Neuronal stem cell (in vitro differentiated cells): ENCODE data around the gene CYP20A1.

Source experiments
- DNase-seq: peaks from one replicate; pipeline ENCODE4 v3.0.0-alpha.2; 2013; ENCODE audit warnings: low spot score
- H2AFZ ChIP-seq: one replicate; pipeline ENCODE4 v1.6.1; 2013; ENCODE audit warnings: mild to moderate bottlenecking, low read length, inconsistent platforms
- H2AK5ac ChIP-seq: 2 replicates; pipeline ENCODE4 v1.6.1; 2013; ENCODE audit warnings: low read depth, mild to moderate bottlenecking, inconsistent platforms, low read length, moderate library complexity, mixed read lengths
- H2BK120ac ChIP-seq: 2 replicates; pipeline ENCODE4 v1.6.1; 2013; ENCODE audit warnings: low read depth, mild to moderate bottlenecking, inconsistent platforms, low read length, moderate library complexity, mixed read lengths
- H2BK12ac ChIP-seq: one replicate; pipeline ENCODE4 v1.6.1; 2013; ENCODE audit warnings: low read length, inconsistent platforms
- H2BK15ac ChIP-seq: 2 replicates; pipeline ENCODE4 v1.6.1; 2013; ENCODE audit warnings: mild to moderate bottlenecking, low read length, inconsistent platforms, mixed read lengths
- H2BK5ac ChIP-seq: one replicate; pipeline ENCODE4 v1.6.1; 2013; ENCODE audit warnings: inconsistent platforms, mild to moderate bottlenecking, low read length, moderate library complexity
- H3K14ac ChIP-seq: one replicate; pipeline ENCODE4 v1.6.1; 2013; ENCODE audit warnings: low read length, inconsistent platforms
- H3K18ac ChIP-seq: 2 replicates; pipeline ENCODE4 v1.6.1; 2013; ENCODE audit warnings: low read length, inconsistent platforms
- H3K23ac ChIP-seq: 2 replicates; pipeline ENCODE4 v1.6.1; 2013; ENCODE audit warnings: low read depth, mild to moderate bottlenecking, mixed read lengths, low read length, inconsistent platforms; ENCODE audit not compliant: poor library complexity
- H3K27ac ChIP-seq: replicated peaks from 3 replicates; pipeline ENCODE4 v1.5.1; 2013; ENCODE audit warnings: low read length, inconsistent platforms
- H3K27me3 ChIP-seq, 3 experiments: 2 replicates each; pipeline ENCODE4 v1.6.1; 2013; ENCODE audit warnings: low read length in 3 of 3, mild to moderate bottlenecking in 2 of 3, inconsistent platforms in 1 of 3, low read depth in 1 of 3, mixed read lengths in 1 of 3, moderate library complexity in 1 of 3; ENCODE audit not compliant: control insufficient read depth in 3 of 3, insufficient read depth in 3 of 3
- H3K36me3 ChIP-seq, 2 donors: replicated peaks in 1 of 2; 2 replicates each; pipeline ENCODE4 v1.6.1; 2013; ENCODE audit warnings: low read length in 2 of 2; ENCODE audit not compliant: control insufficient read depth in 2 of 2, insufficient read depth in 2 of 2
- H3K4ac ChIP-seq: 2 replicates; pipeline ENCODE4 v1.6.1; 2013; ENCODE audit warnings: inconsistent platforms, mild to moderate bottlenecking, low read length, moderate library complexity
- H3K4me1 ChIP-seq, 2 donors: 1 replicate in 1 of 2; 2 replicates in 1 of 2; pipeline ENCODE4 v1.6.1; 2013; ENCODE audit warnings: low read length in 2 of 2, low read depth in 1 of 2; ENCODE audit not compliant: control insufficient read depth in 2 of 2, insufficient read depth in 1 of 2
- H3K4me2 ChIP-seq: one replicate; pipeline ENCODE4 v1.6.1; 2013; ENCODE audit warnings: mild to moderate bottlenecking, low read length, inconsistent platforms; ENCODE audit not compliant: insufficient read depth, poor library complexity, severe bottlenecking
- H3K4me3 ChIP-seq, 2 donors: 2 replicates each; pipeline ENCODE4 v1.5.1; 2013; ENCODE audit warnings: low read length in 2 of 2, mild to moderate bottlenecking in 2 of 2, inconsistent platforms in 1 of 2, moderate library complexity in 1 of 2
- H3K79me1 ChIP-seq: one replicate; pipeline ENCODE4 v1.6.1; 2013; ENCODE audit warnings: low read depth, mild to moderate bottlenecking, inconsistent platforms, low read length, moderate library complexity
- H3K9ac ChIP-seq: one replicate; pipeline ENCODE4 v1.6.1; 2013; ENCODE audit warnings: mild to moderate bottlenecking, low read depth, low read length, inconsistent platforms; ENCODE audit not compliant: poor library complexity
- H3K9me3 ChIP-seq, 2 donors: replicated peaks in 1 of 2; 2 replicates each; pipeline versions ENCODE3 to v1.6.1; 2013; ENCODE audit warnings: low read length in 2 of 2, mild to moderate bottlenecking in 2 of 2, inconsistent platforms in 1 of 2, low read depth in 1 of 2, mixed read lengths in 1 of 2, moderate library complexity in 1 of 2; ENCODE audit not compliant: control insufficient read depth in 2 of 2, insufficient read depth in 1 of 2
- H4K8ac ChIP-seq: one replicate; pipeline ENCODE4 v1.6.1; 2013; ENCODE audit warnings: low read depth, mild to moderate bottlenecking, inconsistent platforms, low read length, moderate library complexity
- H4K91ac ChIP-seq: one replicate; pipeline ENCODE4 v1.6.1; 2013; ENCODE audit warnings: low read length, low read depth, mild to moderate bottlenecking, inconsistent platforms; ENCODE audit not compliant: poor library complexity
- WGBS, 2 donors: extraction: QIAGEN DNeasy Blood & Tissue Kit; methylation state at CpG; one replicate each; pipeline ENCODE4 v1.1.7; 2013; ENCODE audit warnings: missing lambda C conversion rate in 2 of 2, mixed read lengths in 1 of 2; ENCODE audit not compliant: insufficient read length in 2 of 2, insufficient replicate concordance in 1 of 2; ENCODE audit errors: extremely low coverage in 2 of 2; 5-methylcytosine and 5-hydroxymethylcytosine counted together

The CYP20A1 gene

GRCh38 chr2:203195331-203196036, 43.3 kb upstream of the CYP20A1 start:
- Histone ChIP-seq H2AFZ (no peak overlapping the region), H3K4ac (no peak overlapping the region), H2AK5ac (no peak overlapping the region), H3K79me1 (no peaks in the 10 kb centered on the region), H3K18ac (no peak overlapping the region), H3K36me3 (peaks cover 1 to 18% of the 10 kb centered on the region in 2 donors), H3K27me3 (no peaks in the 10 kb centered on the region), H3K4me1 (no peaks in the 10 kb centered on the region), H3K9me3 (no peaks in the 10 kb centered on the region), H3K14ac (no peak overlapping the region), H2BK120ac (no peak overlapping the region), H3K4me2 (no peak overlapping the region), H4K91ac (no peak overlapping the region), H2BK12ac (no peak overlapping the region), H2BK5ac (no peak overlapping the region), H3K27ac (no peak overlapping the region), H3K9ac (no peak overlapping the region), H4K8ac (no peak overlapping the region), H3K23ac (no peak overlapping the region), H3K4me3 (no peak overlapping the region), H2BK15ac (no peak overlapping the region)
- no peak for DNase-seq
- no CpG with 5 or more reads among the region's 5 CpGs for WGBS, 2 donors

- H2AK5ac ChIP-seq: no peak overlapping the region
- no peak overlapping the region for H4K91ac ChIP-seq
- no peak overlapping the region for H2AFZ ChIP-seq
- no peak overlapping the region for H3K14ac ChIP-seq
- H3K27ac ChIP-seq: no peak overlapping the region
- no peak overlapping the region for H3K4me2 ChIP-seq
- H3K4me3 ChIP-seq: no peak overlapping the region
- no peak overlapping the region for H2BK5ac ChIP-seq
- H3K27me3 ChIP-seq: no peaks in the 10 kb centered on the region
- no peak overlapping the region for H2BK12ac ChIP-seq
- H2BK120ac ChIP-seq: no peak overlapping the region
- no peaks in the 10 kb centered on the region for H3K79me1 ChIP-seq
- no peak overlapping the region for H2BK15ac ChIP-seq
- H3K4ac ChIP-seq: no peak overlapping the region
- no peak overlapping the region for H3K23ac ChIP-seq
- H3K9me3 ChIP-seq: no peaks in the 10 kb centered on the region
- no peak for DNase-seq
- H3K36me3 ChIP-seq: peaks cover 0 to 10% of the 10 kb centered on the region in 2 donors
- no peaks in the 10 kb centered on the region for H3K4me1 ChIP-seq
- H3K9ac ChIP-seq: no peak overlapping the region
- no peak overlapping the region for H4K8ac ChIP-seq
- no peak overlapping the region for H3K18ac ChIP-seq
Observed at GRCh38 chr2:203200866-203201265, 38.0 kb upstream of the CYP20A1 start.

- H3K9me3 ChIP-seq: no peaks in the 10 kb centered on the region
- H3K4ac ChIP-seq: no peak overlapping the region
- no peak overlapping the region for H2BK12ac ChIP-seq
- H2BK120ac ChIP-seq: no peak overlapping the region
- no peak overlapping the region for H3K23ac ChIP-seq
- H3K79me1 ChIP-seq: no peaks in the 10 kb centered on the region
- no peak overlapping the region for H3K18ac ChIP-seq
- no peak overlapping the region for H3K9ac ChIP-seq
- no peak overlapping the region for H3K4me3 ChIP-seq
- no peak overlapping the region for H4K91ac ChIP-seq
- H3K4me1 ChIP-seq: no peaks in the 10 kb centered on the region
- DNase-seq: no peak
- peaks cover 0 to 10% of the 10 kb centered on the region in 2 donors for H3K36me3 ChIP-seq
- H4K8ac ChIP-seq: no peak overlapping the region
- no peaks in the 10 kb centered on the region for H3K27me3 ChIP-seq
- H2AK5ac ChIP-seq: no peak overlapping the region
- H3K14ac ChIP-seq: no peak overlapping the region
- no peak overlapping the region for H2AFZ ChIP-seq
- WGBS, 2 donors: no CpG with 5 or more reads among the region's 5 CpGs
- no peak overlapping the region for H2BK15ac ChIP-seq
- no peak overlapping the region for H3K27ac ChIP-seq
- H3K4me2 ChIP-seq: no peak overlapping the region
- H2BK5ac ChIP-seq: no peak overlapping the region
Observed at GRCh38 chr2:203201426-203201825, 37.4 kb upstream of the CYP20A1 start.

GRCh38 chr2:203209538-203209937, 29.3 kb upstream of the CYP20A1 start:
- Histone ChIP-seq H3K4me3 (no peak overlapping the region), H3K9me3 (no peaks in the 10 kb centered on the region), H3K27ac (no peak overlapping the region), H3K4ac (no peak overlapping the region), H3K4me2 (no peak overlapping the region), H2BK120ac (no peak overlapping the region), H3K23ac (no peak overlapping the region), H3K36me3 (peaks cover 0 to 11% of the 10 kb centered on the region in 2 donors), H3K14ac (no peak overlapping the region), H2BK12ac (no peak overlapping the region), H3K4me1 (no peaks in the 10 kb centered on the region), H2BK15ac (no peak overlapping the region), H3K27me3 (no peaks in the 10 kb centered on the region), H2BK5ac (no peak overlapping the region), H4K91ac (no peak overlapping the region), H2AFZ (no peak overlapping the region), H3K18ac (no peak overlapping the region), H2AK5ac (no peak overlapping the region), H3K79me1 (no peaks in the 10 kb centered on the region), H3K9ac (no peak overlapping the region), H4K8ac (no peak overlapping the region)
- no peak for DNase-seq
- no CpG with 5 or more reads among the region's 1 CpG for WGBS, 2 donors
